ENCODE measurements around the gene NOBOX.
"Not testable (repeated sequence)": the region's sequence is repeated elsewhere in the genome, so short reads cannot be mapped to it uniquely, and the experiment has no call there.

GRCh38 chr7:144367250-144367649 is 36.2 kb downstream of the NOBOX start:
- TF ChIP-seq POLR2AphosphoS5 (IDR thresholded peaks at IDR 0.05; ENCODE audit: low read depth, low read length); POLR2A (IDR thresholded peaks at IDR 0.05; ENCODE audit: low read depth, low read length); SPI1 (IDR thresholded peaks at IDR 0.05; ENCODE audit: low read depth, low read length); TAF1 (IDR thresholded peaks at IDR 0.05; ENCODE audit: low read depth, low read length); PAX5 (IDR thresholded peaks at IDR 0.05; ENCODE audit: insufficient read depth, low read length, severe bottlenecking); POU2F2 (IDR thresholded peaks at IDR 0.05; ENCODE audit: low read depth, low read length): not testable (repeated sequence)
